ENCODE results near the gene OTOGL.

GRCh38 chr12:80099259-80099658 is at the start of gene OTOGL:
- TF ChIP-seq CHD2 (IDR thresholded peaks at IDR 0.05; ENCODE audit: low read length, partially characterized antibody), result no peak
- TF ChIP-seq JUN (IDR thresholded peaks at IDR 0.05), result no peak
